SJCRH30 (cell line): ENCODE results near the gene THSD8. TPM values are rescaled to one million over a fixed set of nuclear protein-coding genes. Genes with fewer than 3 reads are reported as not detected.

Experiments
- DNase-seq, 2 experiments: peaks; one replicate each; pipeline ENCODE4 v3.0.0-alpha.2; 2015 to 2020
- H3K27ac ChIP-seq: fragments of 250-450 bp; sonication (Bioruptor Pico); 2 replicates; pipeline ENCODE4 v1.5.1; 2020; ENCODE audit warnings: mild to moderate bottlenecking, moderate library complexity
- H3K27me3 ChIP-seq: fragments of 250-450 bp; sonication (Bioruptor Pico); 2 replicates; pipeline ENCODE4 v1.5.1; 2020; ENCODE audit warnings: mild to moderate bottlenecking, moderate library complexity
- H3K36me3 ChIP-seq: fragments of 250-450 bp; sonication (Bioruptor Pico); 2 replicates; pipeline ENCODE4 v1.5.1; 2020; ENCODE audit warnings: mild to moderate bottlenecking, moderate library complexity
- H3K4me1 ChIP-seq: fragments of 250-450 bp; sonication (Bioruptor Pico); 2 replicates; pipeline ENCODE4 v1.5.1; 2020; ENCODE audit warnings: mild to moderate bottlenecking, moderate library complexity
- H3K4me3 ChIP-seq: fragments of 250-450 bp; sonication (Bioruptor Pico); 2 replicates; pipeline ENCODE4 v1.5.1; 2020; ENCODE audit warnings: mild to moderate bottlenecking, moderate library complexity
- H3K9me3 ChIP-seq: fragments of 250-450 bp; sonication (Bioruptor Pico); replicated peaks from 2 replicates; pipeline ENCODE4 v1.5.1; 2020; ENCODE audit warnings: mild to moderate bottlenecking, moderate library complexity
- total RNA-seq: library from RNA; depleted of rRNA; stranded (reverse); fragments of >200 nt; shearing (Covaris generic); gene quantifications from 2 replicates; pipeline ENCODE4 v1.2.3, GENCODE V29; 2014; rRNA removed

The THSD8 gene
- not detected in 2 replicates for total RNA-seq

DNA sequence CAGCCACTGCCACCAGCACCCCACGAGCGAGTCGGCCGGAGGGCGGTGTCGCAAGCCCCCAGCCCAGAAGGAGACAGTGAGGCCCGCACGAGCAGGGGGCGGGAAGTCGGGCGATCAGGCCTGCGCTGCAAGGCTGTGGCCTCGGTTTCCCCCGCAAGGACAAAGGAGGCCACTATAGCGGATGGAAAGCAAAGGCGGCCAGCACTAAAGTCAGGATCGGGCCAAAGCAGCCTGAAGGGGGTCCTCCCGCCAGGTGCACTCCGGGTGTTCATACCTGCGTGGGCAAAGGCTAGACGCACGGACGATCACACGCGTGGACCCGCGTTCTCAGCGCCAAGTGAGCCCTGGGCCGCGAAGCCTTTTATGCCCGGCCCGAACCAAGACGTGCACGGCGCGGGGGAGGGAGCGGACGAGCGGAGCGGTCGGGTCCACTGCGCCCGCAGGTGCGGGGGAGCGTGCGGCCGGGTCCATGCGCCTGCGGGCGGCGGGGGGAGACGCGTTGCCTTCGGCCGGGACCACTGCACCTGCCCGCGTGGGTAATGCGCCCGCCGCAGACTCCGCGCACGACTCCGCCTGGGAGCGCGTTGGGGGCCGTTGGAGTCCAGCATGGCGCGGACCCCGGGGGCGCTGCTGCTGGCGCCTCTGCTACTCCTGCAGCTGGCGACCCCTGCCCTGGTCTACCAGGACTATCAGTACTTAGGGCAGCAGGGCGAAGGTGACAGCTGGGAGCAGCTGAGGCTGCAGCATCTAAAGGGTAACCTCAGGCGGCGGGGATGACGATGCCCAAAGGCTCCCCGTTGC is at the start of gene THSD8, which contains the start of gene PRDX2:
Gene THSD8, plus strand, starts transcription at position 604 of the 801 bp plus-strand sequence. Its CDS starts 3 bp downstream, at position 607.
Gene PRDX2, minus strand, starts transcription at position 335 of the 801 bp plus-strand sequence. CDS start 539 bp downstream, outside the sequence.
- no peaks in the 10 kb centered on the region for H3K9me3 ChIP-seq
- peak within 1 kb of the TSS; percentile 51 for H3K4me3 ChIP-seq
- peaks cover 5% of the 10 kb centered on the region; the same call in 1 of the 2 replicates for H3K4me1 ChIP-seq
- peak; percentile 69 to 73 for DNase-seq
- H3K27ac ChIP-seq, result no peak within 1 kb of the TSS
- no peaks in the 10 kb centered on the region for H3K36me3 ChIP-seq
- H3K27me3 ChIP-seq, result peaks cover 18% of the 10 kb centered on the region

DNA sequence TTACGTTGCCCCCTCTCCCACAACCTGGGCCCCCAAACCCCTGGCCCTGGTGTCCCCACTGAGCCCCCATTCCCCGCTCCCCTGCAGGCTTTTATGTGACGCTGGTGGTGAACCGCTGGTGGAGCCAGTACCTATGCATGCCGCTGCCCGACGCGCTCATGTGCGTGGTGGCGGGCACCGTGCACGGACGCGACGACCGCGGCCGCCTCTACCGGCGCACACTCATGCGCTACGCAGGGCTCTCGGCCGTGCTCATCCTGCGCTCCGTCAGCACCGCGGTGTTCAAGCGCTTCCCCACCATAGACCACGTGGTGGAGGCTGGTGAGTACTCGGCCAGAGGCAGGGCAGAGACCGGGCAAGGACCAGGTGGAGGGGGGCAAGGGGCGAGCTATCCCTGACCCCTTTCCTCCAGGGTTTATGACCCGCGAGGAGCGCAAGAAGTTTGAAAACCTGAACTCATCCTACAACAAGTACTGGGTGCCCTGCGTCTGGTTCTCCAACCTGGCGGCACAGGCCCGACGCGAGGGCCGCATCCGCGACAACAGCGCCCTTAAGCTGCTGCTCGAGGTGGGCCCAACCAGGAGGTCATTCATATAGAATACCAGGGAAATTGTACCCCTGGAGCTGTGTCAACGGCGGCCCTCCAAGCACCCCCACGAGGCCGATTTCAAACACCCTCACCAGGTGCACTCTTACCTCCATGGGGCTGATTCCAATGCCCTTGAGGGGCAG is 47.2 kb upstream of the THSD8 start:
- no peak overlapping the region for H3K27ac ChIP-seq
- no peak for DNase-seq
- peaks cover 20% of the 10 kb centered on the region for H3K27me3 ChIP-seq
- H3K4me3 ChIP-seq, result no peak overlapping the region
- H3K4me1 ChIP-seq, result peaks cover 14% of the 10 kb centered on the region
- H3K36me3 ChIP-seq, result no peaks in the 10 kb centered on the region
- no peaks in the 10 kb centered on the region for H3K9me3 ChIP-seq

DNA sequence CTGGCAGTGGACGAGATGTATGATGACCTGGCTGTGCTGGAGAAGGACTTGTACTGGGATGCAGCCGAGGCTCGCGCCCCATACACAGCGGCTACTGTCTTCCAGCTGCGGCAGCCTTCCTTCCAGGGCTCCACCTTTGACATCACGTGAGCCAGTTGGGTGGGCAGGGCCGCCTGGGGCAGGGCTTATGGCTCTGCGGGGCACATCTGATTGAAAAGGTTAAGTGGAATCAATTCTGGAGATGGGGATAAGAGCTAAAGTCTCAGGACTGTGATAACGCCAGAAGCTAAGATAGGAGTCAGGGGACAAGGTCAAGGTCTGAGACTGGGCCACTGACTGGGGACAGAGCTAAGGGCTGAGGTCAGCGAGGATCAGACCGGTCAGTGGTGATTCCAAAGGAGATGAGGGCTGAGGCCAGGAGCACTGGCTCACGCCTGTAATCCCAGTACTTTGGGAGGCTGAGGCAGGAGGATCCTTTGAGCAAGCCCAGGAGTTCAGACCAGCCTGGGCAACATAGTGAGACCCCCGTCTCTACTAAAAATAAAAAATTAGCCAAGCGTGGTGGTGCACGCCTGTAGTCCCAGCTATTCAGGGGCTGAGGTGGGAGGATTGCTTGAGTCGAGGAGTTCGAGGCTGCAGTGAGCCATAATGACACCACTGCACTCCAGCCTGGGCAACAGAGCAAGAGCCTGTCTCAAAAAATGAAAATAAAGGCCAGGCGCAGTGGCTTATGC is 45.6 kb upstream of the THSD8 start:
- no peaks in the 10 kb centered on the region for H3K36me3 ChIP-seq
- H3K9me3 ChIP-seq, result no peaks in the 10 kb centered on the region
- no peaks in the 10 kb centered on the region for H3K4me1 ChIP-seq
- H3K27ac ChIP-seq, result no peak overlapping the region
- H3K4me3 ChIP-seq, result no peak overlapping the region
- peaks cover 11% of the 10 kb centered on the region for H3K27me3 ChIP-seq
- no peak for DNase-seq

DNA sequence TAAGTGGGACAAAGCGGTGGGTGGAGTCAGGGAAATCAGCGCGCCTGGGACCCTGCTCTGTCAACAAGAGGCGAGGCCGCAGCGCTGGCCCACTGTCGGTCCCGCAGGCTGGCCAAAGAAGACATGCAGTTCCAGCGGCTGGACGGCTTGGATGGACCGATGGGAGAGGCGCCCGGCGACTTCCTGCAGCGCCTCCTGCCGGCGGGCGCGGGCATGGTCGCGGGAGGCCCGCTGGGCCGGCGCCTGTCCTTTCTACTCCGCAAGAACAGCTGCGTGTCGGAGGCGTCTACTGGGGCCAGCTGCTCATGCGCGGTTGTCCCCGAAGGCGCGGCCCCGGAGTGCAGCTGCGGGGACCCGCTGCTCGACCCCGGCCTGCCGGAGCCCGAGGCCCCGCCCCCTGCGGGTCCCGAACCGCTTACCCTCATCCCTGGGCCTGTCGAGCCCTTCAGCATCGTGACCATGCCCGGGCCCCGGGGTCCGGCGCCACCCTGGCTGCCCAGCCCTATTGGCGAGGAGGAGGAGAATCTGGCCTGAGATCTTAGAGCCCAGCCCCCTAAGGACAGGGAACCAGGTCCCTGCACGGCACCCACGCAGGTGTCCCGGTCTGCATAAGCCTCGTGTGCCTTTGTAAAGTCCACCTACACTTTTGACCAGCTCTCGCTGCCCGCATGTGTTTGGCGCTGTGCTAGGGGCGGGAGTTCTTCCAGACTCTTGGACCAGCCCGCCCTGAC is 44.2 kb upstream of the THSD8 start:
- peak; percentile 96 for DNase-seq
- H3K27me3 ChIP-seq, result no peaks in the 10 kb centered on the region
- peak overlapping the region; percentile 2; the same call in 1 of the 2 replicates for H3K27ac ChIP-seq
- H3K4me3 ChIP-seq, result peak overlapping the region; percentile 54
- no peaks in the 10 kb centered on the region for H3K9me3 ChIP-seq
- H3K4me1 ChIP-seq, result no peaks in the 10 kb centered on the region
- H3K36me3 ChIP-seq, result no peaks in the 10 kb centered on the region

DNA sequence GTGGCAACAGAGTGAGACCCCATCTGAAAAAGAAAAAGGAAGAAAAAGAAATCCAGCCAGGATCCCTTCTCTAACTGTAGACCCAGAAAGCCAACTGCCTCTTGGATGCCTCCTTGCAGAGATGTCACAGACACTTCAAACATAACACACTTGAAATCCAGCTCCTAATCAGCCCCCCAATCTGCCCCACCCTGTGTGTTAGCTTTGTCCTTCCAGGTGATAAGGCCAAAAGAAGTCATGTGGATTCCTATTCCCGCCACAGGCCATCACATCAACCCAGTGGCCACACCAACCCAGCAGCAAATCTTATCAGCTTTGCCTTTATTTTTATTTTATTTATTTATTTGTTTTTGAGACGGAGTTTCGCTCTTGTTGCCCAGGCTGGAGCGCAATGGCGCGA is 42.2 kb upstream of the THSD8 start:
- Histone ChIP-seq H3K27me3 (no peaks in the 10 kb centered on the region), H3K36me3 (peaks cover 7% of the 10 kb centered on the region; the same call in 1 of the 2 replicates), H3K4me3 (no peak overlapping the region), H3K27ac (no peak overlapping the region), H3K9me3 (no peaks in the 10 kb centered on the region), H3K4me1 (no peaks in the 10 kb centered on the region)
- no peak for DNase-seq

DNA sequence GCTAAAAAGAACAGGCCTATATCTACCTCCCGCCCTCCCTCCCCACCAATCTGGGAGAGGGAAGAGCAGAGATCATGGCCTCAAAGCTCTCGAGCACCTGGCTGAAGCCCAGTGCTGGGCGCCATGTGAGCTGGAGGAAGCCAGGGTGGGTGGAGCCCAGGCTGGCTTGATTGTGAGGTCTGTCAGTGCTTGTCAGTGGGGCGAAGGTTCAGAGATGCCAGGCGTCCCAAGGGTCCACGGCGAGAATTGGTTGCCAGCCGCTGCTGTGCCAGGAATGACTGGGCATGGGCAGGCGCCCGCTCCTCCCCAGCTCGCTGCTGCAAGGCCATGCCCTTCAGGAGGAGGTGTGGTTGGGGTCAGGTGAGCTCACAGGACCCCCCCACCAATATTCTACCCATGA is 38.8 kb upstream of the THSD8 start:
- no peaks in the 10 kb centered on the region for H3K9me3 ChIP-seq
- H3K27me3 ChIP-seq, result no peaks in the 10 kb centered on the region
- no peak overlapping the region for H3K4me3 ChIP-seq
- no peaks in the 10 kb centered on the region for H3K4me1 ChIP-seq
- DNase-seq, result no peak
- peaks cover 7% of the 10 kb centered on the region; the same call in 1 of the 2 replicates for H3K36me3 ChIP-seq
- H3K27ac ChIP-seq, result no peak overlapping the region

DNA sequence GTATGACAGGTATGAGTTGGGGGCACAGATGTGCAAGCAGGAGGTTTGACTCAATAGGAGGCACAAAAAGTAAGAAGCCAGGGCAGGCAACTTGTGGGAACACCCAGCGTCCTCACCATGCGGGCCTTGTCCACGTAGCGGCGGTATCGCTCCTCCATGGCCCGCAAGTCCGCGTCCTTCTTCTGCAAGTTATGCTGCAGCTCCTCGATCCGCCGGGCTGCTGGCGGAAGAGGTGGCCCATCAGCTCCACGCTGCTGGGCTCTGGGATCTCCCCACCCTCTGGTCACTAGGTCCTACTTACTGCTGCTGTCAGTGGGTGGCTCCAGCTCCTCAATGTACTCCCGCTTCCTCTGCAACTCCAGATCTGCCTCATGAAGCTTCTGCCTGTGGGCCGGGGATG is 37.2 kb upstream of the THSD8 start:
- Histone ChIP-seq H3K4me3 (no peak overlapping the region), H3K27me3 (no peaks in the 10 kb centered on the region), H3K4me1 (no peaks in the 10 kb centered on the region), H3K36me3 (peaks cover 10% of the 10 kb centered on the region; the same call in 1 of the 2 replicates), H3K9me3 (no peaks in the 10 kb centered on the region), H3K27ac (no peak overlapping the region)
- DNase-seq, result no peak

DNA sequence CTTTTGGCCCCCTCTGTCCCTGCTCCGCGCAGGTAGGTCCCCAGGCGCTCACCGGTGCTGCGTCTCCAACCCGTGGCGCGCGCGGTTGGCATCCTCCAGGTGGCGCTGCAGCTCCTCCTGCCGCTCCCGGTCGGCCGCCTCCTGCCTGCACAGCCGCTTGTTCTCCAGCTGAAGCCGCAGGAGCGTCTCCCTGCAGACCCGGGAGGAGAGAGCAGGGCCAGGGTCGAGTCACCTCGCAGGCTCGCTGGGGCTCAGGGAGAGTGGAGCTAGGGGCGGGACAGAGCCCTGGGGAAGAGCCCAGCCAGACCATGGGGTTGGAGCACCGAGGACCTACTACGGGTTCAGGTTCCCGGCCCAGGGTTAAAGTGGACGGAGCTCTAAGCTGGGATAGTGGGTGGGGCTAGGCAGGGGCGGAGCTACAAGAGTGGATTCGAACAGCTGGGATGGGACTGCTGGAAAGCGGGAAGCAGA is 35.8 kb upstream of the THSD8 start:
- Histone ChIP-seq H3K4me3 (peak overlapping the region; percentile 47), H3K9me3 (no peaks in the 10 kb centered on the region), H3K36me3 (peaks cover 10% of the 10 kb centered on the region; the same call in 1 of the 2 replicates), H3K27ac (no peak overlapping the region), H3K27me3 (no peaks in the 10 kb centered on the region), H3K4me1 (no peaks in the 10 kb centered on the region)
- DNase-seq, result peak; percentile 78 to 80

DNA sequence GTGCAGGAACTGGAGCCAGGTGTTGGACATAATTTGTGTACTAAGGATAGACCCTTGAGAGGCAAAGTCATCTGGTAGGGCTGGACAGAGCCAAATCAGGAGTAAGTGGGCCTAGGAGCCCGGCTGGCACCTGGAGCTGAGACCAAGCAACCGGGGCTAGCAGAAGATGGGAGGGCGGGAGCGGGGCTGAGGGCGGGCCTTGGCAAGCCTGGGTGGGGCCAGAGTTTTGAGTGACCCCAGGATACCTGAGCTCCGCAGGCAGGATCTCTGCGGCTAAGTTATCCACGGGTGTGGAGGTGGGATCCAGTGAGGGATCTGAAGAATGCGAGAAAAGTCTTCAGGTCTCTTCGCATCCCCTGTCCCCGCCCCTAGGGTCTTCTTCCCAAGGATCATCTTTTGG is 34.7 kb upstream of the THSD8 start:
- no peaks in the 10 kb centered on the region for H3K9me3 ChIP-seq
- no peaks in the 10 kb centered on the region for H3K27me3 ChIP-seq
- peaks cover 10% of the 10 kb centered on the region; the same call in 1 of the 2 replicates for H3K36me3 ChIP-seq
- H3K27ac ChIP-seq, result no peak overlapping the region
- no peak for DNase-seq
- H3K4me1 ChIP-seq, result no peaks in the 10 kb centered on the region
- no peak overlapping the region for H3K4me3 ChIP-seq

DNA sequence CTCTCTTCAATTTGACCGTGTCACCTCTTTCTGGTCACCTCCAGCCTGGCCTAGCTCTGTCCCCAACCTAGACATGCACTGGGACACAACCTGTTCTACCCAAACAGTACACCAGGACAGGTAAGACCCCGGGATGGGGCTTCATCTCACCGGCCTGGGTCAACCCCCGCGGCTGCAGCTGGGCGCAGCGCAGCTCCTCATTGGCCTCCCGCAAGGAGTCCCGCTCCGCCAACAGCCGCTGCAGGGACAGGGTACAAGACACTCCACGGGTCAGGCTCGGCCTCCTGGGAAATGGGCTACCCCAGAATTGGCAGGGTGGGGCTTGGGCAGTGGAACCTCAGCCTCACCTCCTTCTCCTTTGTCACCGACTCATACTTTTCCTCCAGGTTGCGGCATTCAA is 34.2 kb upstream of the THSD8 start:
- Histone ChIP-seq H3K27me3 (no peaks in the 10 kb centered on the region), H3K36me3 (peaks cover 10% of the 10 kb centered on the region; the same call in 1 of the 2 replicates), H3K4me1 (no peaks in the 10 kb centered on the region), H3K4me3 (no peak overlapping the region), H3K27ac (no peak overlapping the region), H3K9me3 (no peaks in the 10 kb centered on the region)
- no peak for DNase-seq

DNA sequence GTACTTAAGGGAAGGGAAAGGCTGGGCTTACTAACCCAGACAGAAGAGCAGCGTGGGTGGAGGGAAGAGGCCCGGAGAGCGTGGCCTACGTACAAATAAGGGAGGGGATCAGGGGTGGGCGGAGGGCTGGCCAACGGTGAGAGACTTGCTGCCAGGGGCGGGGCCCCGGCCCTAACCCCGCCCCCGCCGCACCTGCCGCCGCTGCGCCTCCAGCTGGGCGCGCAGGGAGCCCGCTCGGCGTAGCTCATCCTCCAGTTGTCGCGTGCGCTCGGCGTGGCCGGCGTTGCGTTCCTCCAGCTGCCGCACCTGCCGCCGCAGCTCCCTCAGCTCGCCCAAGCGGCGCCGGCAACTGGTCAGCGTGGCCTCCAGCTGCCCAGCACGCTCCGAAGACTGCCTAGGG is 32.2 kb upstream of the THSD8 start:
- Histone ChIP-seq H3K36me3 (0 out of 2 replicates have a peak, but pooled peaks cover 3% of the 10 kb centered on the region), H3K9me3 (no peaks in the 10 kb centered on the region), H3K4me1 (peaks cover 5% of the 10 kb centered on the region), H3K27ac (no peak overlapping the region), H3K4me3 (no peak overlapping the region), H3K27me3 (no peaks in the 10 kb centered on the region)
- DNase-seq, result peak; percentile 62 to 72

DNA sequence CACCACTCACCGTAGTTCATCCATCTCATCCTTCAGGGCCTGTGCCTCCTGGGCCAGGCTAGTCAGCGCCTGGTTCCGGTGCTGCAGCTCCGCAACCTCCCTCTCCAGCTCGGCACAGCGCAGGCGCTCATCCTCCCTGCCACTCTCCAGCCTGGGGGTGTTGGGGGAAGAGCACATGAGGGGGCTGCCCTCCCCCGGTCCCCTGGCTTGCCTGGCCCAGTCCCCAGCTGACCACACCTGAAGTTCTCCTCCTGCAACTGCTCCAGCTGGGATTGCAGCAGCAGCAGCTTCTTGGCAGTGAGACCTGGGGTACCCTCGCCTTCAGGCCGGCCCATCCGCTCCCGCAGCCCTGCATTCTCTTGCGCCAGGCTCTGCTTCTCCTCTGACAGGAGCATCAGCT is 30.9 kb upstream of the THSD8 start:
- no peak for DNase-seq
- no peak overlapping the region for H3K4me3 ChIP-seq
- H3K27ac ChIP-seq, result no peak overlapping the region
- no peaks in the 10 kb centered on the region for H3K9me3 ChIP-seq
- 0 out of 2 replicates have a peak, but pooled peaks cover 3% of the 10 kb centered on the region for H3K36me3 ChIP-seq
- H3K4me1 ChIP-seq, result peaks cover 5% of the 10 kb centered on the region
- no peaks in the 10 kb centered on the region for H3K27me3 ChIP-seq

DNA sequence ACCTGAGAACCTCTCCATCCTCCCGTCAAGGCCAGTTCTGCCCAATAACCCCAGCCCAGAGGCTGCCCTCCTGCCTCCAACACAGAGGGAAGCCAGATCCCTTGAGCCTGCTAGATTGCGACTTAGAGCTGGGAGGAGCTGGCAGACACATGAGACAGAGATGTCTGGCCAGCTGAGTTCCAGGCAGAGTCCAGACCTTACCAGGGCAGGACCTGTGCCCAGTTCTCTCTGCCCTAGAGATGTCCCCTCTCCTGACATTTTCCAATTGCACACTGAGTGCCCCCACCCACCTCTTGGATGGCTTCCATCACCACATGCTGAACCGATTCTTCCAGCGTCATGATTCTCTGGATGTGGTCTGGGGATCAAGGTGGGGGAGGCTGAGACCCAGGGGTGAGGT is 29.5 kb upstream of the THSD8 start:
- peaks cover 5% of the 10 kb centered on the region for H3K4me1 ChIP-seq
- no peak overlapping the region for H3K27ac ChIP-seq
- H3K4me3 ChIP-seq, result no peak overlapping the region
- H3K36me3 ChIP-seq, result 0 out of 2 replicates have a peak, but pooled peaks cover 3% of the 10 kb centered on the region
- H3K27me3 ChIP-seq, result no peaks in the 10 kb centered on the region
- no peaks in the 10 kb centered on the region for H3K9me3 ChIP-seq
- DNase-seq, result no peak

DNA sequence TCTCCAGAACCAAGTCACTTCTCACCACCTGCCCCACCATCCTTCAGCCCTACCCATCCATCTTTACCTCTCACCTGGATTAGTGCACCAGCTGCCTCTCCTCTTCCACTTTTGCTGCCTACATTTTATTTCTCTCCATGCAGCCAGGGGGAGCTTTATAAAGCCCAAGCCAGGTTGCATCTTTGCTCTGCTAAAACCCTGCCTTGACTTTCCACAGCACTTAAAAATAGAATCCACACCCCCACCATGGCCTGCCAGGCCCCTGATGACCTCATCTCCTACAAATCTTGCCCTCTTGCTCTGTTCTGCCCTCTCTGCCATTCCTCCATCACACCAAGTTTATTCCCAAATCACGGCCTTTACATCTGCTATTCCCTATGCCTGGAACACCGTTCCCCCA is 28.3 kb upstream of the THSD8 start:
- H3K27me3 ChIP-seq, result no peaks in the 10 kb centered on the region
- H3K4me1 ChIP-seq, result peaks cover 6% of the 10 kb centered on the region
- H3K27ac ChIP-seq, result no peak overlapping the region
- H3K36me3 ChIP-seq, result 0 out of 2 replicates have a peak, but pooled peaks cover 3% of the 10 kb centered on the region
- no peak overlapping the region for H3K4me3 ChIP-seq
- DNase-seq, result peak; percentile 37 to 39
- no peaks in the 10 kb centered on the region for H3K9me3 ChIP-seq
